Measurements from ENCODE around the gene EPAS1. TPM values are rescaled to one million over a fixed set of nuclear protein-coding genes. Genes with fewer than 3 reads are reported as not detected.

Gene EPAS1
- total and polyA plus RNA-seq, 11 donors = 93.6 to 790 (median 210) TPM

DNA sequence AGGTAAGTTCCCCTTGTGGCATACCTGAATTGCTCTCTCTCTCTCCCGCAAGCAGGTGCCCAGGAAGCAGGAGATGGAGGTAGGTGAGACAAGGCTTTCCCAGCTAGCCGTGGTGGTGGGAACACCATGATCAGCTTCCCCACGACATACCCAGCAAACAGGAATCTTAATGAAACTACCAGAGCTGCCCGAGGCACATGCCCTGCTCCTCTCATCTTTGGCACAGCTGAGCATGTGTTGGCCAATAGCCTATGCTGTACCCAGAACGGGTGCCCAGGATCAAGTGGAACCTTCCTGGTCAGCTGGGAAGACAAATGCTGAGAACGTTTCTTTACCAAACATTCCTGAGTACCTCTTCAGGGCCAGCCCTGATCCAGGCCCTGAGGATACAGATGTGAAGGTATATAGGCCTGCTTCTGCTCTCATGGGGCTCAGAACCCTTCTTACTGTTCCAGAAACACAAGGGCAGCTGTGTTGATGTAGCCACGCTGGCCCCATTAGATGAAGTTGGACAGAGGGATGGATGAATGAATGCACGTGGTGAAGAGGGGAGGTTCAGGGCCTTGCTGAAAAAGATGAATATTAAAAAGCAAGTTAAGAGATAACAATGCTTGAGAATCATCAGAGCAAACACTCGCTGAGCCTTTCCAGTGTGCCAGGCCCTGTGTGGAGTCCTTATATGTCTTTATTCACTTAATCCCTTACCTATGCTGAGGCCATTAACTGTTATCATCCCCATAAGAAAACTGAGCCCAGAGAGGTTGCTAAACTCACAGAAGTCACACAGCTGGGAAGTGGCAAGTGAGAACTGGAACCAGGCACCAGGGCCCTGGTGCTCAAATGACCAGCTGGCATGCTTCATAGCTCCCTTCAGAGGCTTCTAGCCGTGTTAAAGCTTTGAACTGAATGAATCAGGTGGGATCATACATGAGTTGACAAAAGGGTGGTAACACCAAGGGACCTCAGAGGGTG is 113.4 kb downstream of the EPAS1 start:
- peaks cover 0 to 16% (median 2%) of the 10 kb centered on the region in 12 donors for H3K4me1 ChIP-seq
- no peaks in the 10 kb centered on the region for H3K36me3 ChIP-seq
- no peaks in the 10 kb centered on the region for H3K27me3 ChIP-seq
- no peak for TF ChIP-seq POLR2A (IDR thresholded peaks at IDR 0.05)
- TF ChIP-seq, protein P1, sequence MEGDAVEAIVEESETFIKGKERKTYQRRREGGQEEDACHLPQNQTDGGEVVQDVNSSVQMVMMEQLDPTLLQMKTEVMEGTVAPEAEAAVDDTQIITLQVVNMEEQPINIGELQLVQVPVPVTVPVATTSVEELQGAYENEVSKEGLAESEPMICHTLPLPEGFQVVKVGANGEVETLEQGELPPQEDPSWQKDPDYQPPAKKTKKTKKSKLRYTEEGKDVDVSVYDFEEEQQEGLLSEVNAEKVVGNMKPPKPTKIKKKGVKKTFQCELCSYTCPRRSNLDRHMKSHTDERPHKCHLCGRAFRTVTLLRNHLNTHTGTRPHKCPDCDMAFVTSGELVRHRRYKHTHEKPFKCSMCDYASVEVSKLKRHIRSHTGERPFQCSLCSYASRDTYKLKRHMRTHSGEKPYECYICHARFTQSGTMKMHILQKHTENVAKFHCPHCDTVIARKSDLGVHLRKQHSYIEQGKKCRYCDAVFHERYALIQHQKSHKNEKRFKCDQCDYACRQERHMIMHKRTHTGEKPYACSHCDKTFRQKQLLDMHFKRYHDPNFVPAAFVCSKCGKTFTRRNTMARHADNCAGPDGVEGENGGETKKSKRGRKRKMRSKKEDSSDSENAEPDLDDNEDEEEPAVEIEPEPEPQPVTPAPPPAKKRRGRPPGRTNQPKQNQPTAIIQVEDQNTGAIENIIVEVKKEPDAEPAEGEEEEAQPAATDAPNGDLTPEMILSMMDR (IDR thresholded peaks at IDR 0.05) = no peak
- intact Hi-C loops (cut with DNase I) = no loop called here
- peak in 3 of 4 donors; percentile 52 to 59 (median 53) for ATAC-seq
- no peak overlapping the region for H3K4me3 ChIP-seq
- WGBS, 4 donors = 65 to 74% (median 73%) methylated on average over 10 of the region's 10 CpGs
- H3K27ac ChIP-seq = peak overlapping the region in 1 of 12 donors; percentile 37
- H3K9me3 ChIP-seq = peaks cover 0 to 4% (median 0%) of the 10 kb centered on the region in 12 donors
- peak in 1 of 5 donors; percentile 36 for DNase-seq

DNA sequence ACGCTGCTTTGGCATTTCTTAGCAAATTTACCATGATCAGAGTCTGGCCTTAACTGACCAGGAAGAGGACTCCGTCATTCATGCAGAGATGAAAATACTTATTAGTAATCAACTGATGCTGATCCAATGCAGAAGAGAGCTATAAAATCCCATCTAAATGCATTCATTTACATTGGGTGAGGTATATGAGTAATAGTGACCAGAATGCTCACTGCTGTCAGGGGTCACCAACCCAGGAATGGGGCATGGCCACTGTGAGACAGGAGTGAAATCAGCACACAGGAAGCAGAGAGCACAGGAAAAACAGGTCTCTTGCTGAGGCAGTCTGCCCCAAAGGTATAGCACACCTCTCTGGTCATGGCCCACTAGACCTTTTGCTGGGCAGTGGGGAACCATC is 114.0 kb downstream of the EPAS1 start:
- no peaks in the 10 kb centered on the region for H3K27me3 ChIP-seq
- 90 to 100% (median 97%) methylated on average over 2 of the region's 2 CpGs for WGBS, 4 donors
- no peaks in the 10 kb centered on the region for H3K36me3 ChIP-seq
- H3K4me3 ChIP-seq = no peak overlapping the region
- H3K4me1 ChIP-seq = peaks cover 0 to 16% (median 2%) of the 10 kb centered on the region in 12 donors
- ATAC-seq = no peak
- intact Hi-C loops (cut with DNase I) = no loop called here
- DNase-seq = no peak
- TF ChIP-seq, protein P1 (IDR thresholded peaks at IDR 0.05) = no peak
- TF ChIP-seq POLR2A (IDR thresholded peaks at IDR 0.05) = no peak
- peaks cover 0 to 10% (median 2%) of the 10 kb centered on the region in 12 donors for H3K9me3 ChIP-seq
- H3K27ac ChIP-seq = no peak overlapping the region

DNA sequence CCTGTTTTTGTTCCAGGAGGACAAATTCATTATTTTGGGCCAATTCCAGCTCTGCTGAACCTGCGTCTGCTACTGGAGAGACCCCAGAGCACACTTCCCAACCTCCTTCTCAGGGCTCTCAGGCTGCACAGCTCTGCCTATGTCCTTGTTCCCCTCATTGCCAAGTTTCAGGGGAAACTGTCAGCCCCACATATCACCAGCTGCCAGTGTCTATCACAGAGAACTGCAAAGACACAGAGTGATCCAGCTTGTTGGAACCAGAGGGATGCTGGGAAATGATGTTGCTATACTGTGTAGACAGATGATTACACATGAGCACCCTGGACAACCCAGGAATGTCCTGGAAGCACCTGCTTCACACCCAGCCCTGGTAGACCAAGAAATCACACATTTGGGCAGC is 114.8 kb downstream of the EPAS1 start:
- Histone ChIP-seq H3K9me3 (peaks cover 0 to 18% (median 8%) of the 10 kb centered on the region in 12 donors), H3K36me3 (no peaks in the 10 kb centered on the region), H3K27me3 (no peaks in the 10 kb centered on the region), H3K27ac (no peak overlapping the region), H3K4me1 (peaks cover 0 to 16% (median 2%) of the 10 kb centered on the region in 12 donors), H3K4me3 (no peak overlapping the region)
- ATAC-seq (no peak), DNase-seq (no peak)
- intact Hi-C loops (cut with DNase I) = no loop called here
- TF ChIP-seq POLR2A (IDR thresholded peaks at IDR 0.05) = no peak
- TF ChIP-seq, protein P1 (IDR thresholded peaks at IDR 0.05) = no peak
- 84 to 93% (median 91%) methylated on average over 1 of the region's 1 CpG for WGBS, 4 donors

DNA sequence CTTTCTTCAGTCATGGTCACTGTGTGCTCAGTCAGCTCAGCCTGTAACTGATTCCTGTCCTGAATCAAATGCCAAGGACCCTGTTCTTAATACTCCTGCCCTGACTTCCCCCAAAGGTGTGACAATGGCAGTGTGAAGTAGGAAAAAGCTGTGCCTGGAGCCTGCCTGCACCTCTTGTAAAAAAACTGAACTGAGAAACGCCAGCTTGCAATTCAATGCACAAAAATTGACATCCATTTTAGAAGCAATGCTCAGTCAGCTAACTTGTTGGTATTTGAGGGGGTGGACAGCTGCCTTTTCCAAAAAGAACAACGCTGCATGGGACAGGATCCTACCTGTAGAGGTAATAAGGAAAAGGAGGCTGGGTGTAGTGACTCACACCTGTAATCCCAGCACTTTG is 115.9 kb downstream of the EPAS1 start:
- 92 to 95% (median 93%) methylated on average over 2 of the region's 2 CpGs for WGBS, 4 donors
- Histone ChIP-seq H3K27me3 (no peaks in the 10 kb centered on the region), H3K36me3 (no peaks in the 10 kb centered on the region), H3K4me1 (peaks cover 0 to 16% (median 2%) of the 10 kb centered on the region in 12 donors), H3K9me3 (peaks cover 0 to 29% (median 11%) of the 10 kb centered on the region in 12 donors), H3K27ac (no peak overlapping the region), H3K4me3 (no peak overlapping the region)
- no peak for DNase-seq
- ATAC-seq = no peak
- TF ChIP-seq, protein P1 (IDR thresholded peaks at IDR 0.05) = no peak
- TF ChIP-seq POLR2A (IDR thresholded peaks at IDR 0.05) = no peak
- intact Hi-C loops (cut with DNase I) = no loop called here

Measured in heart left ventricle (tissue), 16 donors.